GM19239 (cell line): ENCODE results near the gene ENTPD6.
"Not testable (repeated sequence)": the region's sequence is repeated elsewhere in the genome, so short reads cannot be mapped to it uniquely, and the experiment has no call there.

Experiments
- DNase-seq: peaks from one replicate; pipeline ENCODE4 v3.0.0; 2011; ENCODE audit warnings: low spot score; ENCODE audit not compliant: insufficient read length
- FAIRE-seq: peaks from 2 replicates; lab custom pipeline; 2011; peaks lifted over from hg19 to GRCh38; lab: Jason Lieb, UNC

Gene ENTPD6

GRCh38 chr20:25252686-25253421 lies 57.3 kb downstream of the ENTPD6 start:
- no peak for FAIRE-seq
- no peak for DNase-seq

GRCh38 chr20:25253606-25254275 lies 58.2 kb downstream of the ENTPD6 start:
- DNase-seq (no peak), FAIRE-seq (no peak)

- no peak for DNase-seq
- no peak for FAIRE-seq
Measured at GRCh38 chr20:25254571-25254970, 59.1 kb downstream of the ENTPD6 start.

- DNase-seq (no peak), FAIRE-seq (no peak)
Measured at GRCh38 chr20:25254986-25255680, 59.6 kb downstream of the ENTPD6 start.

- DNase-seq, result no peak
- FAIRE-seq, result no peak
Measured at GRCh38 chr20:25256226-25256859, 60.8 kb downstream of the ENTPD6 start.

GRCh38 chr20:25257130-25257529 lies 61.6 kb downstream of the ENTPD6 start:
- FAIRE-seq, result no peak
- no peak for DNase-seq

- FAIRE-seq, result no peak
- no peak for DNase-seq
Measured at GRCh38 chr20:25257756-25258475, 62.4 kb downstream of the ENTPD6 start.

- DNase-seq (no peak), FAIRE-seq (no peak)
Measured at GRCh38 chr20:25258476-25258805, 62.9 kb downstream of the ENTPD6 start.

GRCh38 chr20:25258828-25259227 lies 63.3 kb downstream of the ENTPD6 start:
- no peak for DNase-seq
- FAIRE-seq, result no peak

- FAIRE-seq (no peak), DNase-seq (no peak)
Measured at GRCh38 chr20:25259358-25259757, 63.8 kb downstream of the ENTPD6 start.

- FAIRE-seq (no peak), DNase-seq (no peak)
Measured at GRCh38 chr20:25259788-25260254, 64.3 kb downstream of the ENTPD6 start.

GRCh38 chr20:25260770-25261437 lies 65.4 kb downstream of the ENTPD6 start:
- FAIRE-seq, result not testable (repeated sequence)

GRCh38 chr20:25269057-25269832 lies 73.7 kb downstream of the ENTPD6 start:
- FAIRE-seq, result no peak
- DNase-seq, result no peak

More at GRCh38 chr20:25260770-25261437, 65.4 kb downstream of the ENTPD6 start:
- not testable (repeated sequence) for DNase-seq

GRCh38 chr20:25269833-25270170 lies 74.3 kb downstream of the ENTPD6 start:
- no peak for DNase-seq
- no peak for FAIRE-seq

GRCh38 chr20:25270829-25271251 lies 75.3 kb downstream of the ENTPD6 start:
- DNase-seq (no peak), FAIRE-seq (no peak)

- FAIRE-seq, result no peak
- DNase-seq, result no peak
Measured at GRCh38 chr20:25271486-25272222, 76.1 kb downstream of the ENTPD6 start.

- FAIRE-seq (no peak), DNase-seq (no peak)
Measured at GRCh38 chr20:25272223-25273000, 76.9 kb downstream of the ENTPD6 start.
